HT1080 (cell line): ENCODE results near the gene IGF2R. TPM values are rescaled to one million over a fixed set of nuclear protein-coding genes. Genes with fewer than 3 reads are reported as not detected.

ENCODE experiments used
- DNase-seq: peaks from one replicate; pipeline ENCODE4 v3.0.0-alpha.2; 2015; ENCODE audit warnings: low read depth
- total RNA-seq: library from RNA; depleted of rRNA; stranded (reverse); fragments of >200 nt; shearing (Covaris generic); gene quantifications from 2 replicates; pipeline ENCODE4 v1.2.3, GENCODE V29; 2014

Gene IGF2R
- total RNA-seq, 1 experiment from 2014 or later: 38.1 TPM

- peak; percentile 44 for DNase-seq
Measured at GRCh38 chr6:160042014-160042773, 73.3 kb downstream of the IGF2R start.

GRCh38 chr6:160042788-160043301 lies 74.0 kb downstream of the IGF2R start:
- peak; percentile 76 for DNase-seq

- no peak for DNase-seq
Measured at GRCh38 chr6:160043784-160044183, 74.9 kb downstream of the IGF2R start.

- DNase-seq: no peak
Measured at GRCh38 chr6:160044687-160045086, 75.8 kb downstream of the IGF2R start.

GRCh38 chr6:160048471-160048870 lies 79.6 kb downstream of the IGF2R start:
- DNase-seq: no peak

GRCh38 chr6:160049346-160049745 lies 80.5 kb downstream of the IGF2R start:
- DNase-seq: no peak

- DNase-seq: no peak
Measured at GRCh38 chr6:160050022-160050421, 81.1 kb downstream of the IGF2R start.

- DNase-seq: no peak
Measured at GRCh38 chr6:160051390-160051789, 82.5 kb downstream of the IGF2R start.

GRCh38 chr6:160054271-160054670 lies 85.4 kb downstream of the IGF2R start:
- DNase-seq: no peak

- no peak for DNase-seq
Measured at GRCh38 chr6:160054913-160055312, 86.0 kb downstream of the IGF2R start.

GRCh38 chr6:160055378-160055777 lies 86.5 kb downstream of the IGF2R start:
- no peak for DNase-seq

- no peak for DNase-seq
Measured at GRCh38 chr6:160055813-160056212, 86.9 kb downstream of the IGF2R start.

GRCh38 chr6:160057080-160057479 lies 88.2 kb downstream of the IGF2R start:
- no peak for DNase-seq

- no peak for DNase-seq
Measured at GRCh38 chr6:160058603-160059215, 89.8 kb downstream of the IGF2R start.

GRCh38 chr6:160060221-160060620 lies 91.3 kb downstream of the IGF2R start:
- DNase-seq: no peak

- no peak for DNase-seq
Measured at GRCh38 chr6:160060920-160061447, 92.1 kb downstream of the IGF2R start.

GRCh38 chr6:160063771-160064413 lies 95.0 kb downstream of the IGF2R start:
- DNase-seq: no peak

- no peak for DNase-seq
Measured at GRCh38 chr6:160065200-160065599, 96.3 kb downstream of the IGF2R start.

- DNase-seq: no peak
Measured at GRCh38 chr6:160067564-160067963, 98.7 kb downstream of the IGF2R start.

GRCh38 chr6:160068346-160068745 lies 99.5 kb downstream of the IGF2R start:
- DNase-seq: no peak

GRCh38 chr6:160069050-160069454 lies 100.2 kb downstream of the IGF2R start:
- DNase-seq: no peak

GRCh38 chr6:160069459-160069858 lies 100.6 kb downstream of the IGF2R start:
- no peak for DNase-seq
